GM04503 (cell line): ENCODE data around the gene KBTBD13.
"Not testable (repeated sequence)": the region's sequence is repeated elsewhere in the genome, so short reads cannot be mapped to it uniquely, and the experiment has no call there.

Experiments used
- DNase-seq: peaks from one replicate; pipeline ENCODE4 v3.0.0-alpha.2; 2012; ENCODE audit warnings: low read depth

Gene KBTBD13

GRCh38 chr15:65069779-65070546 lies 6.6 kb upstream of the KBTBD13 start:
- DNase-seq = no peak

GRCh38 chr15:65071381-65071811 lies 5.2 kb upstream of the KBTBD13 start:
- no peak for DNase-seq

- DNase-seq = no peak
Observed at GRCh38 chr15:65072027-65072426, 4.5 kb upstream of the KBTBD13 start.

GRCh38 chr15:65072617-65073016 lies 3.9 kb upstream of the KBTBD13 start:
- no peak for DNase-seq

GRCh38 chr15:65074946-65075345 lies 1.6 kb upstream of the KBTBD13 start:
- not testable (repeated sequence) for DNase-seq

- not testable (repeated sequence) for DNase-seq
Observed at GRCh38 chr15:65075607-65076395, 745 bp upstream of the KBTBD13 start.

GRCh38 chr15:65077291-65077980 lies 890 bp downstream of the KBTBD13 start:
- no peak for DNase-seq

- DNase-seq = no peak
Observed at GRCh38 chr15:65077981-65078352, 1.4 kb downstream of the KBTBD13 start.

GRCh38 chr15:65079580-65079979 lies 3.0 kb downstream of the KBTBD13 start:
- no peak for DNase-seq

GRCh38 chr15:65081270-65081669 lies 4.7 kb downstream of the KBTBD13 start:
- no peak for DNase-seq

GRCh38 chr15:65081758-65082157 lies 5.2 kb downstream of the KBTBD13 start:
- DNase-seq = no peak

GRCh38 chr15:65082303-65082953 lies 5.9 kb downstream of the KBTBD13 start:
- no peak for DNase-seq

GRCh38 chr15:65083262-65083701 lies 6.7 kb downstream of the KBTBD13 start:
- DNase-seq = no peak

GRCh38 chr15:65084500-65085206 lies 8.1 kb downstream of the KBTBD13 start:
- no peak for DNase-seq

GRCh38 chr15:65085207-65085753 lies 8.7 kb downstream of the KBTBD13 start:
- no peak for DNase-seq

- no peak for DNase-seq
Observed at GRCh38 chr15:65085990-65086679, 9.6 kb downstream of the KBTBD13 start.

- DNase-seq = no peak
Observed at GRCh38 chr15:65086680-65087111, 10.2 kb downstream of the KBTBD13 start.

GRCh38 chr15:65087411-65087810 lies 10.9 kb downstream of the KBTBD13 start:
- DNase-seq = no peak

GRCh38 chr15:65087873-65088642 lies 11.5 kb downstream of the KBTBD13 start:
- DNase-seq = peak; percentile 5

GRCh38 chr15:65088643-65089021 lies 12.1 kb downstream of the KBTBD13 start:
- DNase-seq = no peak
